Suprapubic skin (tissue), 4 donors: Measurements from ENCODE around the gene ESF1. TPM values are rescaled to one million over a fixed set of nuclear protein-coding genes. Genes with fewer than 3 reads are reported as not detected.

Source experiments
- DNase-seq, 2 donors: peaks; one replicate each; pipeline ENCODE4 v3.0.0-alpha.2; 2019; ENCODE audit warnings: low spot score in 2 of 2
- H3K27ac ChIP-seq: fragments of 200-600 bp; sonication (generic); one replicate; pipeline ENCODE4 v1.5.1; 2019
- H3K27me3 ChIP-seq: fragments of 200-600 bp; sonication (generic); one replicate; pipeline ENCODE4 v1.5.1; 2019
- H3K36me3 ChIP-seq: fragments of 200-600 bp; sonication (generic); one replicate; pipeline ENCODE4 v1.5.1; 2019
- H3K4me1 ChIP-seq: fragments of 200-600 bp; sonication (generic); one replicate; pipeline ENCODE4 v1.5.1; 2019
- H3K4me3 ChIP-seq: fragments of 200-600 bp; sonication (generic); one replicate; pipeline ENCODE4 v1.5.1; 2019; ENCODE audit warnings: mild to moderate bottlenecking
- H3K9me3 ChIP-seq: fragments of 200-600 bp; sonication (generic); one replicate; pipeline ENCODE4 v1.5.1; 2019
- CTCF ChIP-seq, 2 donors: fragments of 200-600 bp in 1 of 2; fragments of 450-650 bp in 1 of 2; sonication (generic) in 1 of 2; IDR thresholded peaks; one replicate each; pipeline ENCODE4 v1.5.1; 2016 to 2019; ENCODE audit warnings: antibody characterized with exemption in 2 of 2, mild to moderate bottlenecking in 1 of 2, moderate library complexity in 1 of 2
- EP300 ChIP-seq: sonication (generic); formaldehyde crosslinking; IDR thresholded peaks from one replicate; pipeline ENCODE4 v1.6.1; 2017; ENCODE audit warnings: antibody characterized with exemption
- POLR2A ChIP-seq, 2 donors: fragments of 450-650 bp; IDR thresholded peaks; one replicate each; pipeline ENCODE4 v1.6.1; 2017; ENCODE audit warnings: antibody characterized with exemption in 2 of 2, mild to moderate bottlenecking in 2 of 2, moderate library complexity in 2 of 2
- POLR2AphosphoS5 ChIP-seq, 3 donors: sonication (generic); formaldehyde crosslinking; IDR thresholded peaks; one replicate each; pipeline ENCODE4 v1.6.1; 2017; ENCODE audit warnings: antibody characterized with exemption in 3 of 3
- WGBS: methylation state at CpG from one replicate; pipeline ENCODE4 v1.1.5; 2018; 5-methylcytosine and 5-hydroxymethylcytosine counted together
- total RNA-seq, 4 donors: library from RNA; depleted of rRNA; stranded (reverse); fragments of >200 nt; gene quantifications; one replicate each; pipeline ENCODE4 v1.1.0, GENCODE V29; 2016

Gene ESF1
- total RNA-seq, 4 donors from 2014 or later = 9.0 to 20.4 (median 10.9) TPM

GRCh38 chr20:13788167-13788834 lies 3.6 kb upstream of the ESF1 start:
- no peaks in the 10 kb centered on the region for H3K9me3 ChIP-seq
- H3K4me1 ChIP-seq = peaks cover 38% of the 10 kb centered on the region
- DNase-seq = no peak
- TF ChIP-seq CTCF (IDR thresholded peaks at IDR 0.05) (peak; percentile 6 to 41), POLR2A (IDR thresholded peaks at IDR 0.05) (no peak)
- WGBS = 4% methylated on average over 1 of the region's 1 CpG
- no peaks in the 10 kb centered on the region for H3K27me3 ChIP-seq
- H3K27ac ChIP-seq = no peak overlapping the region
- H3K36me3 ChIP-seq = peaks cover 33% of the 10 kb centered on the region
- no peak overlapping the region for H3K4me3 ChIP-seq

GRCh38 chr20:13786143-13786828 lies 1.6 kb upstream of the ESF1 start:
- H3K4me1 ChIP-seq = peaks cover 39% of the 10 kb centered on the region
- H3K27ac ChIP-seq = no peak overlapping the region
- 71% methylated on average over 8 of the region's 8 CpGs for WGBS
- DNase-seq = no peak
- no peaks in the 10 kb centered on the region for H3K9me3 ChIP-seq
- H3K4me3 ChIP-seq = peak overlapping the region; percentile 84
- no peaks in the 10 kb centered on the region for H3K27me3 ChIP-seq
- TF ChIP-seq EP300 (no peak), POLR2A (IDR thresholded peaks at IDR 0.05) (no peak), CTCF (IDR thresholded peaks at IDR 0.05) (no peak), POLR2AphosphoS5 (IDR thresholded peaks at IDR 0.05) (no peak)
- H3K36me3 ChIP-seq = peaks cover 21% of the 10 kb centered on the region

- no peak for DNase-seq
- peaks cover 20% of the 10 kb centered on the region for H3K36me3 ChIP-seq
- peak overlapping the region; percentile 84 for H3K4me3 ChIP-seq
- H3K9me3 ChIP-seq = no peaks in the 10 kb centered on the region
- TF ChIP-seq EP300 (no peak), CTCF (IDR thresholded peaks at IDR 0.05) (no peak), POLR2A (IDR thresholded peaks at IDR 0.05) (no peak), POLR2AphosphoS5 (IDR thresholded peaks at IDR 0.05) (no peak)
- H3K27me3 ChIP-seq = no peaks in the 10 kb centered on the region
- peak overlapping the region; percentile 91 for H3K27ac ChIP-seq
- under 1% methylated on average over 26 of the region's 26 CpGs for WGBS
- peaks cover 39% of the 10 kb centered on the region for H3K4me1 ChIP-seq
These were observed 337 bp downstream of the ESF1 start for GRCh38 chr20:13784271-13784892.

- WGBS = 93% methylated on average over 13 of the region's 13 CpGs
- no peaks in the 10 kb centered on the region for H3K27me3 ChIP-seq
- no peaks in the 10 kb centered on the region for H3K9me3 ChIP-seq
- peaks cover 39% of the 10 kb centered on the region for H3K4me1 ChIP-seq
- TF ChIP-seq POLR2AphosphoS5 (IDR thresholded peaks at IDR 0.05) = no peak
- TF ChIP-seq EP300 = no peak
- no peak for TF ChIP-seq CTCF (IDR thresholded peaks at IDR 0.05)
- TF ChIP-seq POLR2A (IDR thresholded peaks at IDR 0.05) = no peak
- H3K36me3 ChIP-seq = peaks cover 20% of the 10 kb centered on the region
- DNase-seq = no peak
- H3K4me3 ChIP-seq = peak overlapping the region; percentile 84
- H3K27ac ChIP-seq = no peak overlapping the region
These were observed 1.2 kb downstream of the ESF1 start for GRCh38 chr20:13783528-13783927.

DNA sequence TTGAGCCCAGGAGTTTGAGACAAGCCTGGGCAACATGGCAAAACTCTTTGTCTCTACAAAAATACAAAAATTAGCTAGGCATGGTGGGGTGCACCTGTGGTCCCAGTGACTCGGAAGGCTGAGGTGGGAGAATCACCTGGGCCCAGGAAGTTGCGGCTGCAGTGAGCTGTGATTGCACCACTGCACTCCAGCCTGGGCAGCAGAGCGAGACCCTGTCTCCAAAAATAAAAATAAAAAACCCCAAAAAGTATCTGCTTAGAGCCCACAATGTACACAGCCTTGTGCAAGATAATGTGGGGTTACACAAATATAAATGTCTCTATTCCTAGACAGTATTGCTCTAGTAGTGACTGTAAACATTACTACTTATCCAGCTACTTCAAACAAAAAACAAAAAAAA lies 5.9 kb downstream of the ESF1 start:
- TF ChIP-seq CTCF (IDR thresholded peaks at IDR 0.05) (no peak), EP300 (no peak), POLR2AphosphoS5 (IDR thresholded peaks at IDR 0.05) (no peak), POLR2A (IDR thresholded peaks at IDR 0.05) (no peak)
- H3K9me3 ChIP-seq = no peaks in the 10 kb centered on the region
- DNase-seq = no peak
- peaks cover 7% of the 10 kb centered on the region for H3K4me1 ChIP-seq
- H3K27ac ChIP-seq = no peak overlapping the region
- 94% methylated on average over 3 of the region's 3 CpGs for WGBS
- H3K36me3 ChIP-seq = peaks cover 42% of the 10 kb centered on the region
- H3K4me3 ChIP-seq = no peak overlapping the region
- no peaks in the 10 kb centered on the region for H3K27me3 ChIP-seq
